Colonic mucosa (tissue), 4 donors: ENCODE data around the gene HAGH. TPM values are rescaled to one million over a fixed set of nuclear protein-coding genes. Genes with fewer than 3 reads are reported as not detected.

ENCODE experiments used
- DNase-seq: peaks from one replicate; pipeline ENCODE4 v3.0.0-alpha.2; 2020
- H3K27ac ChIP-seq: fragments of 200-600 bp; one replicate; pipeline ENCODE4 v1.8.0; 2021
- H3K27me3 ChIP-seq: fragments of 200-600 bp; one replicate; pipeline ENCODE4 v1.8.0; 2021
- H3K36me3 ChIP-seq: fragments of 200-600 bp; one replicate; pipeline ENCODE4 v1.8.0; 2021
- H3K4me1 ChIP-seq: fragments of 200-600 bp; one replicate; pipeline ENCODE4 v1.8.0; 2021; ENCODE audit warnings: mild to moderate bottlenecking
- H3K4me3 ChIP-seq: fragments of 200-600 bp; one replicate; pipeline ENCODE4 v1.8.0; 2021
- H3K9ac ChIP-seq, 2 donors: one replicate each; pipeline ENCODE4 v1.7.0; 2013; ENCODE audit warnings: control low read depth in 2 of 2, low read depth in 2 of 2, low read length in 2 of 2
- H3K9me3 ChIP-seq: fragments of 200-600 bp; one replicate; pipeline ENCODE4 v1.8.0; 2021
- CTCF ChIP-seq: fragments of 200-600 bp; IDR thresholded peaks from one replicate; pipeline ENCODE4 v1.8.0; 2022; ENCODE audit warnings: antibody characterized with exemption, mild to moderate bottlenecking
- intact Hi-C: fragments of 100-400 bp; cut with DNase I; formaldehyde crosslinking; loops from one replicate; pipeline ENCODE4 v1.14.1; 2022
- total RNA-seq, 2 donors: library from RNA; stranded (reverse); fragmentation: NEBNext Ultra II Directional in 1 of 2; extraction: Animal tissue kit (Norgen Biotek cat#: 25700) in 1 of 2; gene quantifications; one replicate each; pipeline ENCODE4 v1.2.1, GENCODE V29; 2021
- donor health status: healthy.
- donor health status: DM: no; HTN: no; CAD: no.
- donor health status: DM: no; HTN: no; CAD: no.

The HAGH gene
- total RNA-seq, 2 donors from 2014 or later = 61.9 to 64.7 TPM

- H3K27me3 ChIP-seq = no peaks in the 10 kb centered on the region
- H3K9me3 ChIP-seq = no peaks in the 10 kb centered on the region
- H3K27ac ChIP-seq = no peak overlapping the region
- no peak for DNase-seq
- no peak for TF ChIP-seq CTCF
- intact Hi-C loops = no loop called here
- H3K4me3 ChIP-seq = no peak overlapping the region
- no peak overlapping the region for H3K9ac ChIP-seq
- peaks cover 15% of the 10 kb centered on the region for H3K36me3 ChIP-seq
- peaks cover 9% of the 10 kb centered on the region for H3K4me1 ChIP-seq
Observed at GRCh38 chr16:1822801-1823200, 3.8 kb downstream of the HAGH start.

DNA sequence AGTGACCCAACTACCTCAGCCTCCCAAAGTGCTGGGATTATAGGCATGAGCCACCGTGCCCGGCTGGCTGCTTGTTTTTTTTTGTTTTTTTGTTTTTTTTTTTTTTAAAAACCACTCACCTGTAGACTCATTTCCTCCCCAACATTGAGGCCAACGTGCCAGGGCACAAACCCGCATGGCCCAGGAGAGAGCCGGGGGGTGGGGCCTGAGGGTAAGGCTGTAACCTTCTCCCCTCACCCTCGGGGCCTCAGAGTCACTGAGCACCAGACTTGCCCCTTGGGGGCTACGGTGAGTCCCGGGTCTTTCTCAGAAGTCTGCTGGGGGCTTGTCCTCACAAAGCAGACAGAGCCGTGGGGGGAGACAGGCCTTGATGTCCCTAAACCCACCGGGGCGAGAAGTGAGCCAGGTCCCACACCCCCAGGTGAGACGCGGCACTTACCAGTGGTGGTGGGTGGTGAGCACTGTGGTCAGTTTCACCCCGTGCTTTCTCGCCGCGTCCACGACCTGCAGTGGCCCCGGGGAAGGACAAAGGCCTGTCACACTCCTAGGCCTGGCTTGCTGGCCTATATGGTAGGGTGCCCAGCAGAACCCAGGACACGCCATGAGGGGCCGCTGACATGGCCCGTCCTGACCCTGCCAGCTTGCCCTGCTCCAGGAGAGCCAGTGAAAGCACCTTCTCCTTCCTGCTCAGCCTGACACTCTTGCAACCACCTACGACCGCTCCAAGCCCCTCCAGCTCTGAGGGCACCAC lies 4.6 kb downstream of the HAGH start:
- Histone ChIP-seq H3K27me3 (no peaks in the 10 kb centered on the region), H3K4me1 (peaks cover 9% of the 10 kb centered on the region), H3K36me3 (peaks cover 15% of the 10 kb centered on the region), H3K27ac (no peak overlapping the region), H3K4me3 (no peak overlapping the region), H3K9me3 (no peaks in the 10 kb centered on the region), H3K9ac (no peak overlapping the region)
- intact Hi-C loops = no loop called here
- TF ChIP-seq CTCF = no peak
- DNase-seq = no peak

DNA sequence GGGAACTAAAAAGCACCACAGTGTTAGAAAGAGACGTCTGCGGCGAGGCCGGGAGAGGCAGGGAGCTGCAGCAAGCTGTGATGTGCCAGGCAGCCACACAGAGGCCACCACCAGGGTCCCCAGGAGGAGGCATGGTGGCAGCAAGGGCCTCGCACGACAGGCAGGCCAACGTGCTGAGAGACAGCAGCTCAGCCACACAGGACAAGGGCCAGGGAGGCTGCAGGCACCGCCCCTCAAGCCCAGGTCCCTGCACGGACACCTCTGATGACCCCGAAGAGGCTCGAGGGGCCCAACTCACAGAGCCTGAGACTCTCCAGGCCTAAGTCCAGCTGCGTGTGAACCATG lies 5.7 kb downstream of the HAGH start:
- Histone ChIP-seq H3K9ac (no peak overlapping the region), H3K4me3 (no peak overlapping the region), H3K36me3 (peaks cover 15% of the 10 kb centered on the region), H3K27me3 (no peaks in the 10 kb centered on the region), H3K9me3 (no peaks in the 10 kb centered on the region), H3K4me1 (peaks cover 9% of the 10 kb centered on the region), H3K27ac (no peak overlapping the region)
- TF ChIP-seq CTCF = no peak
- intact Hi-C loops = no loop called here
- no peak for DNase-seq

GRCh38 chr16:1820096-1820945 lies 6.3 kb downstream of the HAGH start:
- peaks cover 15% of the 10 kb centered on the region for H3K36me3 ChIP-seq
- H3K9ac ChIP-seq = no peak overlapping the region

DNA sequence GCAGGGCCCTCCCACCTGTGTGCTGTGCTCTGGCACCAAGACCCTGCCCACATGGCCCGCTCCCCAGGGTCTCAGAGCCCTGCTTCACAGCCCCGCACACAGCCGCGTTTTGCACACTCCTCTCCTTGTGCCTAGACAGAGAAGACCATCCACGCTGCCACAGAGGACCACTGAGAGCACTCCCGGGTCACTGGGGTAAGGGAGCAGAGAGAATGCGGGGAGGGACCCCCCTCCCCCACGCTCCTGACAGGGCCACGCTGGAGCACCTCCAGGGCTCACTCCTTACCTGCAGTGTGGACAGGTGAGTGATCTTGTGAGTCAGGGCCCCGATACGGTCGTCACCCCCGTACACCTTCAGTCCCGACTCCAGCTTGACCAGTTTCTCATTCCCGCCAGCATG lies 7.0 kb downstream of the HAGH start:
- TF ChIP-seq CTCF = no peak
- Histone ChIP-seq H3K27me3 (no peaks in the 10 kb centered on the region), H3K27ac (no peak overlapping the region), H3K4me3 (no peak overlapping the region), H3K9me3 (no peaks in the 10 kb centered on the region), H3K4me1 (no peaks in the 10 kb centered on the region), H3K36me3 (peaks cover 15% of the 10 kb centered on the region), H3K9ac (no peak overlapping the region)
- no peak for DNase-seq
- intact Hi-C loops = no loop called here

More at GRCh38 chr16:1820096-1820945, 6.3 kb downstream of the HAGH start:
- Histone ChIP-seq H3K27ac (no peak overlapping the region), H3K27me3 (no peaks in the 10 kb centered on the region), H3K4me1 (peaks cover 4% of the 10 kb centered on the region), H3K9me3 (no peaks in the 10 kb centered on the region), H3K4me3 (no peak overlapping the region)
- intact Hi-C loops = no loop called here
- no peak for DNase-seq
- TF ChIP-seq CTCF = no peak
